Measurements from ENCODE around the gene MORN1.

DNA sequence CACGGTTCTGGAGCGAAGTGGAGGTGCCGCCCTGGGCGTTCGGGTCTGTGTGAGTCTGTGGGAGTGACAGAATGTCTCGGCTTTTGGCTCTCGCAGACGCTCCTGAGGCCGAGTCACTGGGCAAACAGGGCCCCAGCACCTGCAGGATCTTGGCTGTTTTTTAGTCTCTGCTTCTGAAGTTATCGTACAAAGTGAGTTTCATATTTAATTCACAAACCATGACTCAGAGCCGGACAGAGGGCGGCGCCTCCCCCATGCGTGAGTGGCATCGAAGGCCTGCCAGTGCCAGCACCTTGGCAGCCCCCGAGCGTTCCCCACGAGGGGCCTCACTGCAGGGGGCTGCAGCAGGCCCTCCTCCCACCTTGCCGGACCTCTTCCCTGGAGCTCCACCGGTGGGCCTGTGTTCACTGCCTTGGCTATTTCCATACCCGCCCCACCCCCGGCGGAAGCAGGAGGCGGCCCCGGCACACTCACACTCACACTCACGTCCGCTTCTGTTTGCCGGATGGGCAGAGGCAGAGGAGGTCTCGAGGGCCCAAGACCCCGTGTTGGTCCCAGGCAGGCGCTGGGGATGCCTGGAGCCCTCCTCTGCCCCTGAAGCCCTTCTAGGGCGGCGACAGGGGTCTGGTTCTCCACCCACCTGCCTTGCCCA, 56.3 kb downstream of the MORN1 start:
- no peak for TF ChIP-seq SAP30 (IDR thresholded peaks at IDR 0.05; ENCODE audit: insufficient read depth, insufficient replicate concordance, low read length)
- TF ChIP-seq POLR2A (IDR thresholded peaks at IDR 0.05; ENCODE audit: control extremely low read depth in 1 of 2, low read depth in 2 of 2, low read length in 2 of 2) = no peak
- TF ChIP-seq KDM5A (IDR thresholded peaks at IDR 0.05; ENCODE audit: low read length) = no peak
- TF ChIP-seq, protein P1, sequence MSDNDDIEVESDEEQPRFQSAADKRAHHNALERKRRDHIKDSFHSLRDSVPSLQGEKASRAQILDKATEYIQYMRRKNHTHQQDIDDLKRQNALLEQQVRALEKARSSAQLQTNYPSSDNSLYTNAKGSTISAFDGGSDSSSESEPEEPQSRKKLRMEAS (IDR thresholded peaks at IDR 0.05) = no peak
- no peak for TF ChIP-seq CTCF (IDR thresholded peaks at IDR 0.05; ENCODE audit: control extremely low read depth in 1 of 3, insufficient read depth in 1 of 3, low read depth in 1 of 3, low read length in 3 of 3)
- no peak for TF ChIP-seq KDM1A (IDR thresholded peaks at IDR 0.05; ENCODE audit: borderline replicate concordance, low read length)
- no peak for TF ChIP-seq EP300 (IDR thresholded peaks at IDR 0.05; ENCODE audit: borderline replicate concordance in 1 of 2, low read depth in 2 of 2, low read length in 2 of 2)

All from H1 (cell line).